Smooth muscle cell (in vitro differentiated cells): Measurements from ENCODE around the gene DPF3. TPM values are rescaled to one million over a fixed set of nuclear protein-coding genes. Genes with fewer than 3 reads are reported as not detected.
A peak's percentile ranks its signal among the peaks of the same experiment; 100 is the strongest.

Experiments used
- DNase-seq: peaks from one replicate; lab custom pipeline; 2025; ENCODE audit not compliant: unreplicated experiment; lab: John Stamatoyannopoulos, UW
- H2AFZ ChIP-seq: fragments of 200-600 bp; sonication (generic); 2 replicates; pipeline ENCODE4 v1.6.0; 2016; ENCODE audit warnings: antibody characterized with exemption, low read depth, mild to moderate bottlenecking
- H3F3A ChIP-seq: fragments of 200-600 bp; sonication (generic); 2 replicates; pipeline ENCODE4 v1.6.0; 2017; ENCODE audit warnings: antibody characterized with exemption, low read depth
- H3K27ac ChIP-seq: fragments of 200-600 bp; sonication (generic); 2 replicates; pipeline ENCODE4 v1.5.1; 2016; ENCODE audit warnings: low read depth, mild to moderate bottlenecking
- H3K27me3 ChIP-seq: fragments of 200-600 bp; sonication (generic); 2 replicates; pipeline ENCODE4 v1.6.1; 2016; ENCODE audit warnings: low read depth, mild to moderate bottlenecking
- H3K36me3 ChIP-seq: fragments of 200-600 bp; sonication (generic); 2 replicates; pipeline ENCODE4 v1.5.1; 2016; ENCODE audit warnings: low read depth
- H3K4me1 ChIP-seq: fragments of 200-600 bp; sonication (generic); 2 replicates; pipeline ENCODE4 v1.5.1; 2016; ENCODE audit warnings: low read depth
- H3K4me2 ChIP-seq: fragments of 200-600 bp; sonication (generic); 2 replicates; pipeline ENCODE4 v1.6.0; 2016; ENCODE audit warnings: mild to moderate bottlenecking
- H3K4me3 ChIP-seq: fragments of 200-600 bp; sonication (generic); 2 replicates; pipeline ENCODE4 v1.5.1; 2016; ENCODE audit warnings: mild to moderate bottlenecking
- H3K79me2 ChIP-seq: fragments of 200-600 bp; sonication (generic); 2 replicates; pipeline ENCODE4 v1.6.0; 2016; ENCODE audit warnings: low read depth, mild to moderate bottlenecking
- H3K9ac ChIP-seq: fragments of 200-600 bp; sonication (generic); 2 replicates; pipeline ENCODE4 v1.6.0; 2016; ENCODE audit warnings: low read depth
- H3K9me3 ChIP-seq: fragments of 200-600 bp; sonication (generic); replicated peaks from 2 replicates; pipeline ENCODE4 v1.5.1; 2016; ENCODE audit warnings: low read depth
- H4K20me1 ChIP-seq: fragments of 200-600 bp; sonication (generic); 2 replicates; pipeline ENCODE4 v1.6.0; 2016; ENCODE audit warnings: low read depth
- WGBS: methylation state at CpG from one replicate; pipeline ENCODE4 v1.1.7; 2016; ENCODE audit warnings: low lambda C conversion rate; 5-methylcytosine and 5-hydroxymethylcytosine counted together
- polyA plus RNA-seq: library from polyadenylated mRNA; unstranded; fragments of >200 nt; fragmentation: Nextera tagmentation; extraction: Ambion mirVana; gene quantifications from 2 replicates; pipeline ENCODE4 v1.2.1, GENCODE V29; 2016
- total RNA-seq: library from RNA; depleted of rRNA; stranded (reverse); fragments of >200 nt; gene quantifications from 2 replicates; pipeline ENCODE4 v1.2.3, GENCODE V29; 2014
- TF ChIP-seq, protein P1 (sequence below): fragments of 200-600 bp; sonication (generic); IDR thresholded peaks from 2 replicates; pipeline ENCODE4 v1.5.1; 2017; ENCODE audit warnings: borderline replicate concordance, mild to moderate bottlenecking, antibody characterized with exemption; ENCODE audit not compliant: insufficient read depth, poor library complexity, severe bottlenecking

Gene DPF3
- total and polyA plus RNA-seq, 2 experiments from 2014 or later = 4.9 to 12.6 TPM

- no peak overlapping the region for H3K9ac ChIP-seq
- H3K9me3 ChIP-seq = no peaks in the 10 kb centered on the region
- H3K79me2 ChIP-seq = no peaks in the 10 kb centered on the region
- no peak overlapping the region for H3K27ac ChIP-seq
- H3K36me3 ChIP-seq = no peaks in the 10 kb centered on the region
- no peaks in the 10 kb centered on the region for H4K20me1 ChIP-seq
- no peak overlapping the region for H3K4me3 ChIP-seq
- no peak overlapping the region for H3K4me2 ChIP-seq
- H2AFZ ChIP-seq = no peak overlapping the region
- DNase-seq = no peak
- no peaks in the 10 kb centered on the region for H3K27me3 ChIP-seq
- 86% methylated on average over 9 of the region's 9 CpGs for WGBS
- TF ChIP-seq, protein P1, sequence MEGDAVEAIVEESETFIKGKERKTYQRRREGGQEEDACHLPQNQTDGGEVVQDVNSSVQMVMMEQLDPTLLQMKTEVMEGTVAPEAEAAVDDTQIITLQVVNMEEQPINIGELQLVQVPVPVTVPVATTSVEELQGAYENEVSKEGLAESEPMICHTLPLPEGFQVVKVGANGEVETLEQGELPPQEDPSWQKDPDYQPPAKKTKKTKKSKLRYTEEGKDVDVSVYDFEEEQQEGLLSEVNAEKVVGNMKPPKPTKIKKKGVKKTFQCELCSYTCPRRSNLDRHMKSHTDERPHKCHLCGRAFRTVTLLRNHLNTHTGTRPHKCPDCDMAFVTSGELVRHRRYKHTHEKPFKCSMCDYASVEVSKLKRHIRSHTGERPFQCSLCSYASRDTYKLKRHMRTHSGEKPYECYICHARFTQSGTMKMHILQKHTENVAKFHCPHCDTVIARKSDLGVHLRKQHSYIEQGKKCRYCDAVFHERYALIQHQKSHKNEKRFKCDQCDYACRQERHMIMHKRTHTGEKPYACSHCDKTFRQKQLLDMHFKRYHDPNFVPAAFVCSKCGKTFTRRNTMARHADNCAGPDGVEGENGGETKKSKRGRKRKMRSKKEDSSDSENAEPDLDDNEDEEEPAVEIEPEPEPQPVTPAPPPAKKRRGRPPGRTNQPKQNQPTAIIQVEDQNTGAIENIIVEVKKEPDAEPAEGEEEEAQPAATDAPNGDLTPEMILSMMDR = no peak
- no peaks in the 10 kb centered on the region for H3F3A ChIP-seq
- H3K4me1 ChIP-seq = no peaks in the 10 kb centered on the region
These were observed 246.1 kb downstream of the DPF3 start for GRCh38 chr14:72647782-72648181.

DNA sequence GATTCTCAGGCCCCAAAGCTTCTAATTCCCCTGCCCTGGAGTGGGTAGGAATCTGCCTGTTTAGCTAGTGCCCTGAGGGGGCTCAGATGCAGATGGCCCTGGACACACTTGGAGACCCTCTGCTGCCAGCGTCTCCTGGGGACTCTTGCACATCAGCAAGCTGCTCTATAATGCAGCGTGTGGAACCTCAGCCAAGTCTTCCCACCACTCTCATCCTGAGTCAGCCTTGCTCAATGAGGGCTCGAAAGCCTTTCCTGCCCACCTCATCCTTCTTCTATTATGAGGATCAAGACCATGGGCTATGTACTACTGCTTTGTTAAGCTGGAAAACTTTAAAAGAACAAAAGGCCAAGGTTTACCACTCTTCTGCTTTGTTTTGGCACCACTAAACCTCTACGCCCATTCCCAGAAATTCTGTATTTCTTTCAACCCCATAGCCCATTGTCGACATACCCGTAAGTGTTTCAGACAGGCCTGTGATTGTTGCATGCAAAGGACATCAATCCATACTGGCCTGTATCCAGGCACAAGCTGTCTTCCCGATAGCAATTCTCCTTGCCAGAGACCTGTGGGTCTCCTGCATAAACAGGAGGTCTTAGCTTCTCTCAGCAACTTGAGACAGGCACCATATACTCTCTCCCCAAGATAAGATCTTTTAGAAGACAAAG is 246.9 kb downstream of the DPF3 start:
- Histone ChIP-seq H3K36me3 (no peaks in the 10 kb centered on the region), H3F3A (no peaks in the 10 kb centered on the region), H3K27ac (peak overlapping the region; percentile 44), H2AFZ (no peak overlapping the region), H3K9ac (no peak overlapping the region), H3K4me3 (no peak overlapping the region), H3K4me2 (peak overlapping the region; percentile 62), H3K79me2 (no peaks in the 10 kb centered on the region), H3K27me3 (no peaks in the 10 kb centered on the region), H3K4me1 (no peaks in the 10 kb centered on the region), H3K9me3 (no peaks in the 10 kb centered on the region), H4K20me1 (no peaks in the 10 kb centered on the region)
- TF ChIP-seq, protein P1 = no peak
- WGBS = 68% methylated on average over 7 of the region's 7 CpGs
- no peak for DNase-seq

GRCh38 chr14:72645706-72646105 is 248.2 kb downstream of the DPF3 start:
- Histone ChIP-seq H3F3A (no peaks in the 10 kb centered on the region), H3K9ac (no peak overlapping the region), H3K4me2 (no peak overlapping the region), H3K79me2 (no peaks in the 10 kb centered on the region), H3K27me3 (no peaks in the 10 kb centered on the region), H3K27ac (no peak overlapping the region), H3K4me3 (no peak overlapping the region), H3K9me3 (no peaks in the 10 kb centered on the region), H3K4me1 (no peaks in the 10 kb centered on the region), H4K20me1 (no peaks in the 10 kb centered on the region), H3K36me3 (no peaks in the 10 kb centered on the region), H2AFZ (no peak overlapping the region)
- DNase-seq = no peak
- WGBS = 70% methylated on average over 5 of the region's 5 CpGs
- TF ChIP-seq, protein P1 = no peak
